Measurements from ENCODE around the gene NEK7.
"Not testable (repeated sequence)": the region's sequence is repeated elsewhere in the genome, so short reads cannot be mapped to it uniquely, and the experiment has no call there.

NEK7 gene

GRCh38 chr1:198300451-198300850 is 143.7 kb downstream of the NEK7 start:
- no peak for FAIRE-seq

GRCh38 chr1:198304431-198304830 is 147.6 kb downstream of the NEK7 start:
- FAIRE-seq: no peak

- FAIRE-seq: not testable (repeated sequence)
Measured at GRCh38 chr1:198314817-198315216, 158.0 kb downstream of the NEK7 start.

- not testable (repeated sequence) for FAIRE-seq
Measured at GRCh38 chr1:198315331-198315730, 158.5 kb downstream of the NEK7 start.

GRCh38 chr1:198316546-198317100 is 159.8 kb downstream of the NEK7 start:
- FAIRE-seq: no peak

GRCh38 chr1:198318085-198318484 is 161.3 kb downstream of the NEK7 start:
- FAIRE-seq: no peak

- FAIRE-seq: no peak
Measured at GRCh38 chr1:198320759-198321158, 164.0 kb downstream of the NEK7 start.

- no peak for FAIRE-seq
Measured at GRCh38 chr1:198326232-198326631, 169.4 kb downstream of the NEK7 start.

GRCh38 chr1:198326915-198327314 is 170.1 kb downstream of the NEK7 start:
- no peak for FAIRE-seq

GRCh38 chr1:198328458-198329032 is 171.7 kb downstream of the NEK7 start:
- no peak for FAIRE-seq

GRCh38 chr1:198330982-198331615 is 174.3 kb downstream of the NEK7 start:
- no peak for FAIRE-seq

GRCh38 chr1:198333744-198334143 is 176.9 kb downstream of the NEK7 start:
- no peak for FAIRE-seq

GRCh38 chr1:198335663-198336062 is 178.9 kb downstream of the NEK7 start:
- FAIRE-seq: no peak

- no peak for FAIRE-seq
Measured at GRCh38 chr1:198337886-198338285, 181.1 kb downstream of the NEK7 start.

- FAIRE-seq: no peak
Measured at GRCh38 chr1:198340139-198340538, 183.3 kb downstream of the NEK7 start.

- no peak for FAIRE-seq
Measured at GRCh38 chr1:198346178-198346577, 189.4 kb downstream of the NEK7 start.

- FAIRE-seq: no peak
Measured at GRCh38 chr1:198350456-198350855, 193.7 kb downstream of the NEK7 start.

- no peak for FAIRE-seq
Measured at GRCh38 chr1:198352975-198353695, 196.3 kb downstream of the NEK7 start.

GRCh38 chr1:198357937-198358336 is 201.1 kb downstream of the NEK7 start:
- no peak for FAIRE-seq

- FAIRE-seq: no peak
Measured at GRCh38 chr1:198359024-198359653, 202.3 kb downstream of the NEK7 start.

- FAIRE-seq: no peak
Measured at GRCh38 chr1:198360208-198360729, 203.5 kb downstream of the NEK7 start.

GRCh38 chr1:198361237-198361767 is 204.5 kb downstream of the NEK7 start:
- FAIRE-seq: no peak

- FAIRE-seq: no peak
Measured at GRCh38 chr1:198363625-198364151, 206.9 kb downstream of the NEK7 start.

All from A204.1 (cell line).